GM18951 (cell line): Measurements from ENCODE around the gene B3GNT4.
"Not testable (repeated sequence)": the region's sequence is repeated elsewhere in the genome, so short reads cannot be mapped to it uniquely, and the experiment has no call there.

Source experiments
- POLR2A ChIP-seq: IDR thresholded peaks from 4 replicates; pipeline ENCODE4 v1.6.1; 2011; ENCODE audit warnings: mild to moderate bottlenecking; ENCODE audit not compliant: insufficient read length, insufficient read depth; ENCODE audit errors: extremely low read depth
- in situ Hi-C: fragments of 300-500 bp; cut with MboI; formaldehyde crosslinking; loops from one replicate; pipeline ENCODE4 v1.12.0; 2022; ENCODE audit warnings: low sequenced_read_pairs, mixed read lengths, inconsistent platforms; ENCODE audit not compliant: unreplicated experiment

Gene B3GNT4

GRCh38 chr12:122174155-122174845 is 29.2 kb upstream of the B3GNT4 start, which contains the start of gene IL31:
IL31 (minus strand) TSS chr12:122174221; CDS start chr12:122174172, 49 bp downstream.
- in situ Hi-C loops: no loop called here
- no peak for TF ChIP-seq POLR2A

GRCh38 chr12:122176473-122176872 is 27.0 kb upstream of the B3GNT4 start:
- in situ Hi-C loops: not testable (repeated sequence)

DNA sequence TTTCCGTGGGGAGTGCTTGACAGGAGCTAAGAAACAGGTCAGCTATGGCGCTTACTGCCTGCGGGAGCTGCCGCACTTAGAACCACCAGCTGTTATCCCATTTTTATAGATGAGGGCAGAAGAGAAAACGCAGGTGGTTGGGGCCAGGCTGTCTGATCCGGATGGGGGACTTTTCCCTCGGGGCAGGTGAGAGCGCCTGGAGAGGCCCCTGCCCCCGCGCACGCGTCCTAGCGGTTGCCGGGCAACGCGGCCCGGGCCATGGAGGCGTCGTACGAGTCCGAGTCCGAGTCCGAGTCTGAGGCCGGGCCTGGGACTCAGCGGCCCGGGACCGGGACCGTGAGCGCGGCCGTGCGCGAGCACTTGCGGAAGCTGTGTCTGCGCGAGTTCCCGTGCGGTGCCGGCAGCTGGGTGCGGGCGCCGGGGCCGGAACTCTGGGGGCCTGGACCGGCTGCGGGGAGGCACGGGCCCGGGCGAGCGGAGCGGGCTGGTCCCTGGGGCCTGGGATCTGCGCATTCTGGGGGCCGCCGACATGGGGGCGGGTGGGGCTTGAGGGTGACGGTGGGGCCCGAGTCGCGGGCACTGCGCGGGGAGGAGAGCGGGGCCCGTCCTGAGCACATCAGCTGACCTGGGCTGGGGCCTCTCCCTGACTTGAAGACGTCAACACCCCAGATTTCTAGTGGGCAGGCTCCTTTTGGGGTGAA is 20.5 kb upstream of the B3GNT4 start, which contains the start of gene LRRC43:
LRRC43 (plus strand) TSS at position 237 of the 701 bp plus-strand sequence; CDS start at position 259, 22 bp downstream.
- in situ Hi-C loops: no loop called here
- TF ChIP-seq POLR2A: no peak

DNA sequence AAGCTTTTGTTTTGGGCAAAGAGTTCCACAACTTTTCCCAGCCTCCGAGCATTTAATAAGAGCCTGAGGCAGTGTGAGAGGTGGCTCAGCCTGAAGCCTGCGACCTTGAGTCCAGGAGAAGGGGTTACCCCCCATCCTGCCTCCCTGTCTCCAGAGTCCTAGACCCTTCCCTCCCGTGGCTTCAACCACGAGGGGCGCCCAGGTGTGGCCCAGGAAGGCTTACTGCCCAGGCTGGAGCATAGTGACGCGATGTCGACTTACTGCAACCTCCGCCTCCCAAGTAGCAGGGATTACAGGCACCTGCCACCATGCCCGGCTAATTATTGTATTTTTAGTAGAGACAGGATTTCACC is 19.9 kb upstream of the B3GNT4 start:
- in situ Hi-C loops: no loop called here
- no peak for TF ChIP-seq POLR2A

DNA sequence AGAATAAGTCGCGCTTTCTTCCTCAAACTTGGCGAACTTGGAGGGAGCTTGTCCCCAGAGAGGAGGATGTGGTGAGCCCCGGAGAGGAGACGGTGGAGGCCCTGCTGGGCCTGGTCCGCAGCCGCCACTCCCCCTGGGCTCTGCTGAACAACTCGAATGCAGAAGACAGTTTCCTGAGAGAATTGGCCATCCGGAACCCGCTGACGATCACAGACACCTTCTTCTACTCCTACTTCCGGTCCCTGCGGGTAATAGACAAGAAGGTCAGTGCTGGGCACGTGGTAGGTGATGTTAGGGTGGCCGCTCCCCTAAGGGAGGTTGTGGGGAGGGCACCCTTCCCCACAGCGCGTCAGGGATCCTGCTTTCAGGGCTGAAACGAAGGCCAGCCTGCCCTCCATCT is 19.0 kb upstream of the B3GNT4 start:
- no peak for TF ChIP-seq POLR2A
- in situ Hi-C loops: no loop called here

- in situ Hi-C loops: no loop called here
- no peak for TF ChIP-seq POLR2A
Observed at GRCh38 chr12:122185079-122185478, 18.4 kb upstream of the B3GNT4 start.

GRCh38 chr12:122185494-122186082 is 17.9 kb upstream of the B3GNT4 start:
- no peak for TF ChIP-seq POLR2A
- in situ Hi-C loops: no loop called here

DNA sequence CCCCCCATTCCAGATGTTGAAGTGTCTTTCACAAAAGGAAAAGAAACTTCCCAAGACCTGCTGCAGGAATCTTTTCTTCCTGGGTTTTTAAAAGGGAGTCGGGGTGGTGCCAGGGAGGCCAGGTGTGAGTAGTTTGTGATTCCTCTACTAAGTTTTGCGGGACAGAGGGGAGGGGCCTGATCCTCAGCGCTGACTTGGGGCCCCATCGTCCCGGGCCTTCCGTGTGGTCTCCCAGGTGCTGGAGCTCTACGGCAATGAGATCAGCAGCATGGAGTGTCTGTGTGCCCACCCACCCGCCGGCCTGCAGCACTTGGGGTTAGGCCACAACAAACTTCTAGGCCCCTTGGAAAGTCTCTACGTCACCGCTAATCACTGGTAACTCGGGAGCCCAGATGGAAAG is 16.0 kb upstream of the B3GNT4 start:
- no peak for TF ChIP-seq POLR2A

GRCh38 chr12:122189626-122190475 is 13.7 kb upstream of the B3GNT4 start:
- in situ Hi-C loops: no loop called here

More for the DNA sequence above, 16.0 kb upstream of the B3GNT4 start:
- in situ Hi-C loops: no loop called here

DNA sequence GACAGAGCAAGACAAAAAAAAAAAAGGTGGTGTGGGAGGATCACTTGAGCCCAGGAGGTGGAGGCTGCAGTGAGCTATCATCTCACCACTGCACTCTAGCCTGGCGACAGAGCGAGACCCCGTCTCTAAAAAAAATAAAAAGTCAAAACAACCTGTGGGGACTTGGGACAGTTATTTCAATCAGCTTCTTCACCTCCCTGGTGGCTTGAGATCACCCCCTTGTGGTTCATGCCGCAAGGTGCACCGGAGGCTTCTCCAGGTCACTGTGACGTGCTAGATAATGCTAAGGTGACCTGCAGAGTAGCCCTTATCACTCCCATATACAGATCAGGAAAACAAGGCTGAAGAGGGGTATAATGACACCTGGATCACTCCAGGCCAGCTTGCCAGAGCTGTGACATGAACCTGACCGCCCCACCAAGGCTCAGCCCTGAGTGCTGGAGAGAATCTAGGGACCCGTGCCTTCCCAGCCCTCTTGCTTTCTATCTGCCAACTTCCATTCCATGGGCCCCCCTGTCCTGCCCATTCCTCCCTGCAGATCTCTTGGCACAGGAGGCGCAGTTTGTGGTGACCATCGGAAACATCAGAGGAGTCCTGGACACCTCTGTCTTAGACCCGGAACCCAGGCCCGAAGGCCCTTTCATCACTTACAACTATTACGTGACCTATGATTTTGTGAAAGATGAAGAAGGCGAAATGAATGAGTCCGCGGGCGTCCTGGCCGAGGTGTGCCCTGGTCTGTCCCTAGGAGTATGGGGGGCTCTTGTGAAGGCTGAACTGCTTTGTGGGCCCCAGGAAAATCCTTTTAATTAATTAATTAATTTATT is 12.5 kb upstream of the B3GNT4 start:
- no peak for TF ChIP-seq POLR2A
- in situ Hi-C loops: no loop called here

More at GRCh38 chr12:122189626-122190475, 13.7 kb upstream of the B3GNT4 start:
- no peak for TF ChIP-seq POLR2A

- in situ Hi-C loops: no loop called here
- TF ChIP-seq POLR2A: no peak
Observed at GRCh38 chr12:122192441-122192840, 11.1 kb upstream of the B3GNT4 start.

DNA sequence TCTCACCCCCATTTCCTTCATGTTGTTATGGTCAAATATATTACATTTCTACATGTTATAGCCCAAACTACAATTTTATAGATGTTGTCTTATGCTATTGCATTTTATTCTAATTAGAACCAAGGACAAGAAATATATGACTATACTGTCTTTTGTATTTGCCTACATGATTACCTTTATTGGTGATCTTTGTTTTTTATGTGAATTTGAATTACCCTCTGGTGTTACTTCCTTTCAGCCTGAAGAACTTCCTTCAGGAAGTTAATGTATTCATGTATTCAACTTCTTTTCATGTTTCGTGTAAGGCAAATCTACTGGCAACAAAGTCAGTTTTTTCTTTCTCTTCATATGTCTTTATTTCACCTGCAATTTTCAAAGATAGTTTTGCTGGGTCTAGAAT is 8.7 kb upstream of the B3GNT4 start:
- in situ Hi-C loops: no loop called here
- no peak for TF ChIP-seq POLR2A
